ENCODE data around the gene SRRM3.

- TF ChIP-seq CTCF (conservative IDR thresholded peaks at IDR 0.05; ENCODE audit: low read length), result no peak
- TF ChIP-seq EZH2phosphoT487 (IDR thresholded peaks at IDR 0.05; ENCODE audit: borderline replicate concordance, low read depth, low read length), result no peak
These were observed 71.8 kb downstream of the SRRM3 start for GRCh38 chr7:76273503-76273902.
